H1 (cell line): ENCODE results near the gene NF1. TPM values are rescaled to one million over a fixed set of nuclear protein-coding genes. Genes with fewer than 3 reads are reported as not detected.

Source experiments
- CTCF ChIA-PET: fragments of 300-600 bp; sonication (Branson Sonifier 250); formaldehyde crosslinking; loops from one replicate; lab custom pipeline; 2021; ENCODE audit not compliant: partially characterized antibody; lab: Charles Lee
- POLR2A ChIA-PET: fragments of 300-600 bp; sonication (Branson Sonifier 250); formaldehyde crosslinking; loops from one replicate; lab custom pipeline; 2021; ENCODE audit warnings: inconsistent platforms; ENCODE audit not compliant: partially characterized antibody; lab: Charles Lee
- DNase-seq, 2 experiments: peaks; one replicate each; pipeline versions ENCODE4 v3.0.0 to v3.0.0-alpha.2; 2010 to 2022; ENCODE audit warnings: low spot score in 2 of 2, low read depth in 1 of 2, mixed read lengths in 1 of 2
- FAIRE-seq: peaks from 2 replicates; lab custom pipeline; 2011; peaks lifted over from hg19 to GRCh38; lab: Jason Lieb, UNC
- H2AFZ ChIP-seq: 2 replicates; pipeline ENCODE4 v1.8.1; 2012; ENCODE audit warnings: low read length, inconsistent platforms
- H2AK5ac ChIP-seq: 2 replicates; pipeline ENCODE4 v1.6.1; 2013; ENCODE audit warnings: low read depth, low read length
- H2BK120ac ChIP-seq: replicated peaks from 2 replicates; pipeline ENCODE3; 2013; ENCODE audit warnings: low read depth, low read length, inconsistent platforms
- H2BK12ac ChIP-seq: 2 replicates; pipeline ENCODE4 v1.6.1; 2013; ENCODE audit warnings: low read depth, low read length
- H2BK15ac ChIP-seq: 2 replicates; pipeline ENCODE4 v1.6.1; 2013; ENCODE audit warnings: low read length
- H2BK20ac ChIP-seq: 2 replicates; pipeline ENCODE4 v1.6.1; 2013; ENCODE audit warnings: low read length
- H2BK5ac ChIP-seq: 2 replicates; pipeline ENCODE4 v1.6.1; 2013; ENCODE audit warnings: low read depth, low read length
- H3K14ac ChIP-seq: 2 replicates; pipeline ENCODE4 v1.6.1; 2013; ENCODE audit warnings: inconsistent platforms; ENCODE audit not compliant: insufficient read length
- H3K18ac ChIP-seq: 2 replicates; pipeline ENCODE4 v1.6.1; 2013; ENCODE audit warnings: low read length; ENCODE audit errors: extremely low read depth
- H3K23ac ChIP-seq: 2 replicates; pipeline ENCODE4 v1.6.1; 2013; ENCODE audit warnings: inconsistent platforms; ENCODE audit not compliant: insufficient read length
- H3K23me2 ChIP-seq: 2 replicates; pipeline ENCODE4 v1.6.1; 2013; ENCODE audit warnings: low read depth, low read length
- H3K27ac ChIP-seq: 2 replicates; pipeline ENCODE4 v1.6.1; 2011; ENCODE audit warnings: low read depth, low read length, inconsistent platforms
- H3K27me3 ChIP-seq, 4 experiments: replicated peaks in 1 of 4; 1 replicate in 1 of 4; 2 replicates in 3 of 4; pipeline versions ENCODE4 v1.6.1 to v1.8.1; 2011 to 2013; ENCODE audit warnings: low read length in 3 of 4, mild to moderate bottlenecking in 3 of 4, inconsistent platforms in 2 of 4, mixed read lengths in 2 of 4, moderate library complexity in 1 of 4; ENCODE audit not compliant: control insufficient read depth in 3 of 4, insufficient read depth in 3 of 4; ENCODE audit errors: extremely low read depth in 1 of 4
- H3K36me3 ChIP-seq, 4 experiments: 2 replicates each; pipeline versions ENCODE4 v1.6.1 to v1.8.1; 2011 to 2013; ENCODE audit warnings: mild to moderate bottlenecking in 4 of 4, low read length in 3 of 4, moderate library complexity in 2 of 4, control low read depth in 1 of 4, inconsistent platforms in 1 of 4; ENCODE audit not compliant: insufficient read depth in 4 of 4, control insufficient read depth in 2 of 4
- H3K4ac ChIP-seq: replicated peaks from 2 replicates; pipeline ENCODE3; 2013; ENCODE audit warnings: low read length, low read depth, mixed read lengths, inconsistent platforms; ENCODE audit not compliant: insufficient read length
- H3K4me1 ChIP-seq, 4 experiments: replicated peaks in 1 of 4; 1 replicate in 1 of 4; 2 replicates in 3 of 4; pipeline versions ENCODE4 v1.6.1 to v1.8.1; 2011 to 2013; ENCODE audit warnings: low read length in 3 of 4, inconsistent platforms in 2 of 4, mixed read lengths in 1 of 4; ENCODE audit not compliant: insufficient read depth in 4 of 4, control insufficient read depth in 3 of 4
- H3K4me2 ChIP-seq, 2 experiments: 2 replicates each; pipeline versions ENCODE4 v1.6.1 to v1.8.1; 2011 to 2013; ENCODE audit warnings: low read depth in 2 of 2, low read length in 2 of 2, control low read depth in 1 of 2, inconsistent platforms in 1 of 2, mild to moderate bottlenecking in 1 of 2; ENCODE audit not compliant: insufficient read depth in 1 of 2
- H3K4me3 ChIP-seq, 4 experiments: fragments of 200-600, 300-600 bp in 1 of 4; sonication (generic), shearing (Covaris generic), sonication (Bioruptor Twin) in 1 of 4; 2 replicates each; pipeline versions ENCODE4 v1.5.1 to v1.8.1; 2011 to 2016; ENCODE audit warnings: low read length in 4 of 4, low read depth in 3 of 4, control low read depth in 2 of 4, inconsistent platforms in 2 of 4, mild to moderate bottlenecking in 2 of 4, mixed read lengths in 1 of 4, moderate library complexity in 1 of 4; ENCODE audit not compliant: insufficient read depth in 2 of 4; ENCODE audit errors: extremely low read depth in 1 of 4
- H3K56ac ChIP-seq: replicated peaks from 2 replicates; pipeline ENCODE3; 2013; ENCODE audit warnings: low read depth, mild to moderate bottlenecking, mixed read lengths, low read length, inconsistent platforms; ENCODE audit not compliant: insufficient read length
- H3K79me1 ChIP-seq: 2 replicates; pipeline ENCODE4 v1.6.1; 2013; ENCODE audit warnings: low read depth, low read length, control low read depth
- H3K79me2 ChIP-seq, 2 experiments: 2 replicates each; pipeline versions ENCODE4 v1.6.1 to v1.8.1; 2012 to 2013; ENCODE audit warnings: low read length in 2 of 2, mild to moderate bottlenecking in 2 of 2, inconsistent platforms in 1 of 2; ENCODE audit not compliant: insufficient read depth in 2 of 2, control insufficient read depth in 1 of 2
- H3K9ac ChIP-seq, 4 experiments: replicated peaks in 1 of 4; 1 replicate in 1 of 4; 2 replicates in 3 of 4; pipeline versions ENCODE4 v1.6.1 to v1.8.1; 2011 to 2013; ENCODE audit warnings: low read depth in 3 of 4, low read length in 3 of 4, control low read depth in 2 of 4, mild to moderate bottlenecking in 2 of 4, moderate library complexity in 2 of 4, inconsistent platforms in 1 of 4; ENCODE audit errors: extremely low read depth in 1 of 4
- H3K9me3 ChIP-seq, 2 experiments: 2 replicates each; pipeline versions ENCODE4 v1.6.1 to v1.8.1; 2012 to 2013; ENCODE audit warnings: mild to moderate bottlenecking in 2 of 2, moderate library complexity in 2 of 2, control low read depth in 1 of 2, inconsistent platforms in 1 of 2, low read depth in 1 of 2, low read length in 1 of 2, mixed read lengths in 1 of 2; ENCODE audit not compliant: insufficient read depth in 2 of 2
- H4K20me1 ChIP-seq, 2 experiments: replicated peaks in 1 of 2; 2 replicates each; pipeline versions ENCODE3 to v1.8.1; 2011 to 2013; ENCODE audit warnings: inconsistent platforms in 2 of 2, low read length in 2 of 2, mild to moderate bottlenecking in 1 of 2; ENCODE audit not compliant: insufficient read depth in 2 of 2, control insufficient read depth in 1 of 2
- H4K5ac ChIP-seq: 2 replicates; pipeline ENCODE4 v1.6.1; 2013; ENCODE audit warnings: low read length, low read depth, mixed read lengths, inconsistent platforms; ENCODE audit not compliant: insufficient read length
- H4K8ac ChIP-seq: 2 replicates; pipeline ENCODE4 v1.8.0; 2013; ENCODE audit warnings: mild to moderate bottlenecking, moderate library complexity, low read length, inconsistent platforms; ENCODE audit not compliant: insufficient read depth; ENCODE audit errors: extremely low read depth
- H4K91ac ChIP-seq: replicated peaks from 2 replicates; pipeline ENCODE3; 2013; ENCODE audit warnings: low read length, mixed read lengths, inconsistent platforms; ENCODE audit not compliant: insufficient read length
- ATF3 ChIP-seq: IDR thresholded peaks from 2 replicates; pipeline ENCODE4 v1.6.1; 2011; ENCODE audit warnings: low read depth, mild to moderate bottlenecking, low read length; ENCODE audit not compliant: insufficient read depth
- BRCA1 ChIP-seq: IDR thresholded peaks from 2 replicates; pipeline ENCODE4 v1.6.1; 2012; ENCODE audit warnings: low read depth, low read length, improper control_type of control experiment
- CBX5 ChIP-seq: fragments of 300-800, 300-1000 bp; sonication (generic); IDR thresholded peaks from 2 replicates; pipeline ENCODE4 v1.7.1; 2016; ENCODE audit warnings: antibody characterized with exemption, low read length, low read depth
- GABPA ChIP-seq: IDR thresholded peaks from 2 replicates; pipeline ENCODE4 v1.6.1; 2011; ENCODE audit warnings: mild to moderate bottlenecking, low read length, moderate library complexity, borderline replicate concordance; ENCODE audit not compliant: insufficient read depth
- KDM1A ChIP-seq: fragments of 200-600, 300-600 bp; sonication (generic); IDR thresholded peaks from 2 replicates; pipeline ENCODE4 v1.7.1; 2016; ENCODE audit warnings: mild to moderate bottlenecking, low read length, borderline replicate concordance
- NANOG ChIP-seq: IDR thresholded peaks from 2 replicates; pipeline ENCODE4 v1.6.1; 2011; ENCODE audit warnings: low read length, low read depth, mild to moderate bottlenecking, inconsistent platforms; ENCODE audit not compliant: insufficient read depth, poor library complexity, severe bottlenecking
- POLR2AphosphoS5 ChIP-seq: IDR thresholded peaks from 2 replicates; pipeline ENCODE4 v1.6.1; 2011; ENCODE audit warnings: low read depth, low read length
- SP4 ChIP-seq: IDR thresholded peaks from 2 replicates; pipeline ENCODE4 v1.6.1; 2012; ENCODE audit warnings: low read length, inconsistent platforms
- SUZ12 ChIP-seq: fragments of 200-600 bp; sonication (generic); IDR thresholded peaks from 2 replicates; pipeline ENCODE4 v1.6.1; 2012; ENCODE audit warnings: mild to moderate bottlenecking, inconsistent platforms, low read length, moderate library complexity, mixed read lengths
- TEAD4 ChIP-seq: IDR thresholded peaks from 2 replicates; pipeline ENCODE4 v1.6.1; 2012; ENCODE audit warnings: low read depth, low read length, inconsistent platforms, mixed read lengths
- USF2 ChIP-seq: IDR thresholded peaks from 2 replicates; pipeline ENCODE4 v1.6.1; 2011; ENCODE audit warnings: low read length, improper control_type of control experiment
- WGBS, 2 experiments: shearing (Covaris generic) in 1 of 2; methylation state at CpG; one replicate each; pipeline versions ENCODE4 v1.1.6 to v1.1.7; 2013 to 2015; ENCODE audit warnings: low lambda C conversion rate in 2 of 2, mixed read lengths in 2 of 2, inconsistent platforms in 1 of 2, low coverage in 1 of 2, missing lambda C conversion rate in 1 of 2; ENCODE audit not compliant: insufficient replicate concordance in 2 of 2, insufficient coverage in 1 of 2, insufficient read length in 1 of 2; ENCODE audit errors: extremely low coverage in 1 of 2, missing lambda C conversion rate in 1 of 2; 5-methylcytosine and 5-hydroxymethylcytosine counted together
- polyA plus RNA-seq, 7 experiments: library from polyadenylated mRNA; depleted of rRNA in 3 of 7; stranded (reverse) in 5 of 7; unstranded in 2 of 7; fragments of >200 nt in 5 of 7; fragments of 200-250 nt in 2 of 7; gene quantifications; 1 replicate in 5 of 7; 2 replicates in 1 of 7; 4 replicates in 1 of 7; pipeline versions ENCODE4 v1.2.1 to v1.2.3, GENCODE V29; 2011 to 2013; ENCODE audit warnings: missing spikeins in 2 of 7, mixed read lengths in 2 of 7
- total RNA-seq: library from RNA; stranded (reverse); fragmentation: NEBNext Ultra II Directional; extraction: Animal tissue kit (Norgen Biotek cat#: 25700); gene quantifications from 2 replicates; pipeline ENCODE4 v1.2.1, GENCODE V29; 2021

The NF1 gene
- total and polyA plus RNA-seq, 2 of the 8 experiments (the other 6 are each of a cell fraction or from before 2014, with no cell fraction given) = 19.3 to 29.6 TPM

- H4K8ac ChIP-seq = no peak overlapping the region
- H3K18ac ChIP-seq = no peak overlapping the region
- no peak for FAIRE-seq
- no peak for TF ChIP-seq POLR2AphosphoS5
- no peak for TF ChIP-seq SUZ12
- no peak for TF ChIP-seq BRCA1
- TF ChIP-seq TEAD4 = no peak
- TF ChIP-seq ATF3 = no peak
- no peak for TF ChIP-seq GABPA
- no peak for TF ChIP-seq NANOG
- TF ChIP-seq CBX5 = no peak
- no peak for TF ChIP-seq USF2
- TF ChIP-seq KDM1A = no peak
- no peak for TF ChIP-seq SP4
- TF ChIP-seq, all 59 proteins: peak for 0
- Histone ChIP-seq H3K56ac (no peak overlapping the region), H3K9ac (no peak overlapping the region), H3K23me2 (no peaks in the 10 kb centered on the region), H3K4me2 (no peak overlapping the region), H3K4me3 (no peak overlapping the region), H2AK5ac (no peak overlapping the region), H2AFZ (no peak overlapping the region), H3K79me1 (no peaks in the 10 kb centered on the region), H3K79me2 (no peaks in the 10 kb centered on the region), H3K4me1 (no peaks in the 10 kb centered on the region), H2BK15ac (no peak overlapping the region), H2BK120ac (no peak overlapping the region), H3K14ac (no peak overlapping the region), H3K4ac (no peak overlapping the region), H4K20me1 (no peaks in the 10 kb centered on the region), H3K27ac (no peak overlapping the region), H3K36me3 (peaks cover 3 to 34% (median 18%) of the 10 kb centered on the region in 4 experiments; a peak in 7 of 8 replicates), H2BK20ac (no peak overlapping the region), H3K23ac (no peak overlapping the region), H3K9me3 (no peaks in the 10 kb centered on the region), H4K5ac (no peak overlapping the region), H3K27me3 (no peaks in the 10 kb centered on the region), H2BK5ac (no peak overlapping the region), H4K91ac (no peak overlapping the region), H2BK12ac (no peak overlapping the region)
- POLR2A ChIA-PET = no interaction called here
- 91% methylated on average over 3 of the region's 3 CpGs; no CpG with 5 or more reads in 1 of the 2 experiments for WGBS, 2 experiments
- CTCF ChIA-PET = no interaction called here
- no peak for DNase-seq
Measured at GRCh38 chr17:31236137-31236536, 141.4 kb downstream of the NF1 start.
